NCI-H510A (cell line): ENCODE results near the gene FAM241A.
"Not testable (repeated sequence)": the region's sequence is repeated elsewhere in the genome, so short reads cannot be mapped to it uniquely, and the experiment has no call there.

Source experiments
- DNase-seq: peaks from one replicate; lab custom pipeline; 2025; lab: John Stamatoyannopoulos, UW

Gene FAM241A

GRCh38 chr4:112145326-112145789 is at the start of gene FAM241A:
FAM241A (plus strand) TSS chr4:112145454; CDS start chr4:112145581, 127 bp downstream.
- peak; percentile 52 for DNase-seq

GRCh38 chr4:112098841-112099530 is 46.3 kb upstream of the FAM241A start:
- no peak for DNase-seq

DNA sequence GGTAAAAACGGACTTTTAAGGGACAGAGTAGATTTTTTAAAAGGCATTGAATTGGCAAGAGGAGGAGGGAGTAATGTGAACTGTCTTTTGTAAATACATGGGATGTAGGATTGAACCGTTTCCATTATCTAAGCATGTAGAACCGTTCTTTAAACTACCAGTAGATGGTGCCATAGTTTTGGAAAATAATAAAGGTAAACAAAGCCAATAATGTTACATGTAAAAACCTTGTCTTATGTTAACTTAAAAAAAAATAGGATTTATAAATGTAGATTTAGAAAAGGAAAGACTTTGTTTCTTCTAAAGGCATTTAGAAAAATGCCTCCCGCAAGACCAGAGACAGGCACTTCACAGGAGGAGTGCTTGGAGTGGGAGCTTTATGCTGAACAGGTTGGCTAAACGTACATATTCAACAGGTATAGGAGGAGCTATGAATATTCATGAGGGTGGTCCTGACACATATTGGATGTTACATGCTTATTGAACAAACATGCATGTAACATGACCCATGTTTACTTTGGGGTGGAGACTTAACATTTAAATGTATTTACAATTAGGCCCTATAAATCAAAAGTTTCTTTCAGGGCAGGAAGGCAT is 45.5 kb upstream of the FAM241A start:
- DNase-seq, result no peak

DNA sequence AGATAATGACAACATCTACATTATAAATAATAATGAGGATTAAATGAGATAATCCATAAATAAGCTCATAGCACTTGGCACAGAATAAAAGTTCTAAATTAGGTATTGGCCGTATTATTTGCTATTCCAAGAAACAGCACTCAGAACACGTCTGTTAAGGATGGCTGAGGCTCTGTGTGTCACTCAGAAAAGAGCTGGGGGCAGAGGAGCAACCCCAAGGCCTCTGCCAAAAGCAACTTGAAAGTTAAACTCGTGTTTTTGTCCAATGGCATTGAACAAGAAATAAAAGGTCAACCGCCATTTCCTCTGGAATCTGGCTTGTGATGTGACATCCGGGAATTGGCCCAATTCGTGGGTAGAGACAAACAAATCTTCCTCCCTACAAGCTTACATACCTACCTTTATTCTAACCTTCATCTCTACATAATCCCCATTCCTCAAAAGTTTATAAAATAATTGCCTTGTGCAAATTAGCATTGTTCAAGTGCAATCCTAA is 42.3 kb upstream of the FAM241A start:
- DNase-seq, result no peak

- DNase-seq, result no peak
These were observed 39.9 kb upstream of the FAM241A start for GRCh38 chr4:112105201-112105969.

DNA sequence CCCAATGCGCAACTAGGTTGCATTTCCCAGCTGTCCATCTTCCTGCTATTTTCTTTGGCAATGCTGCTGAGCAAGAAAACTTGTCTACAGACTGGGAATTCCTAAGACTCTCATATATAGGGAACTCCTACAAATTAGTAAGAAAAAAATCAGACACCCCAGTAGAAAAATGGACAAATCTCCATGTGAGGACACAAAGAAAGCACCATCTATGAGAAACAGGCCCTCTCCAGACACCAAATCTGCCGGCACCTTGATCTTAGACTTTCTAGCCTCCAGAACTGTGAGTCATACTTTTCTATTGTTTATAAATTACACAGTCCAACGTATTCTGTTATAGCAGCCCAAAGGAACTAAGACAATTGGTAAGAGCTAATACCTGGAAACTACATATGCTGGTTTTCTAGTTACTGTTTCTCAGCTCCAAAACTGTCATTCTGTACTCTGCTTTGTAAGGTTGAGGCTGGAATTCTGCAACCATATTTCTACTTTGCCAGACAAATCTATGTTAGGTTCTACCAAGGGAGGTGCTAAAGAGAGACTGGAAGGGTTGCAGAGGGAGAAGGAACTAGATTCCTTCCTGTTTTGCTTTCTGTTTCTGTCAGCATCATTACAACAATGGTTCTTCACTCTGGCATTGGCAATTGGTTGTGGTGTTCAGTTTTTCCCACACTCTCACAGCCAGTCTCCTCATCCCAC is 35.7 kb upstream of the FAM241A start:
- no peak for DNase-seq

DNA sequence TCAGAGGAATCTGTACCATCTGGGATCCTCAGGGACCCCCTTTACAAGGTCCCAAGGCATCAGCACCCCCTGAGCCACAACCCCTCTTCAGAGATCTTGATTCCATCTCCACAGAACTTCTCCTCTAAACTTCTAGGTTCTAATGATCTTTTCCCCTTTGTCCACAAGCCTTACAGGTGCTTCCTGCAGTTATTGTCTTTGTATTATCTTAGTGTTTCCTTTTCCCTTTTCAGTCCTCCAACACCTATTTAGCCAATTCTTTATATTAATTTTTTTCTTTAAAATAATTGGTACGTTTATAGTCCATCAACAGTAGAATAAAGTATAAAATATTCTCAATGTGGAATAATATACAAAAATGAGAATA is 35.2 kb upstream of the FAM241A start:
- no peak for DNase-seq

GRCh38 chr4:112111306-112111705 is 33.9 kb upstream of the FAM241A start:
- no peak for DNase-seq

- DNase-seq, result not testable (repeated sequence)
These were observed 33.2 kb upstream of the FAM241A start for GRCh38 chr4:112112095-112112494.

DNA sequence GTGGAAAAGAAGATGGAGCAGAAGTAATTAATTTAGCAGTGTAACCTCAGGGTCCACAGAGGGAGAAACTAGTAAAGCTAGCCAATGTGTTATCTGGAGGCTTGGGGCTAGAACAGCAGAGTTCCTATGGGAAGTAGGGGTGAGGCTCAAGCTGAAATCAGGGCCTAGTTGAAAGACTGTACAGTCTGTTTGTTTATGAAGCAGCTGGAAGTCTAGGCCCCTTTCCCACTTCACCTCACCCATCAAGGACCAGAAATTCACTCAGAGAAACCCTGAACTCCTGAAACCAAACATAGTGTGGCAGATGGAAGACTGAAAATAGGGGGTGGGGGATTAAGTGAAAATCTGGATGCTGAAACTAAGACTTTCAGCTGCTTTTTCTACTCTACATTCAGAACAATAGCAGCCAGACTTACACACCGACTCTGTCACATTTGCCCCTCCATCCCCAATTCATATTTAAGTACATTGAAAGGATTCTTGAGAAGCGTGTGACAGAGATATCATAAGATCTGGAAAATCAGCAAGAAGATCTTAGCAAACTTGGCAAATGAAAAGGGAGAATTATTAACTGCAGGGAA is 32.6 kb upstream of the FAM241A start:
- no peak for DNase-seq

DNA sequence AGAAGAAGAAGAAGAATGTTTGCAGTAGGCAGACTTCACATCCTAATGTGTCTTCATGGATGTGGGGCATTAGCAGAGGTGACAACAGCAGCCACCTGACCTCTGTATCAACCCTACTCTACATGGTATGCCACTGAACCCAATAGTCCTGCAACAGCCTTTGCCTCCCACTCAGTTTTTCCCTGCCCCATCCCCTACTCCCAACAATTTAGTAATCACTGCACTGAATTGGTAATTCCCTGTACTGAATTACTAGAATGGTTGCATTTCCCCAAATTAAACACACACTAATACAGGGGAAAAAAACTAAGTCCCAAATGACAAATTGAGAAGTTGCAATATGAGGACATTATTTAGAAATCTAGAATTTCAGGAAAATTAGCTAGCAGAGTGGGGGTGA is 31.4 kb upstream of the FAM241A start:
- DNase-seq, result no peak

- no peak for DNase-seq
These were observed 30.8 kb upstream of the FAM241A start for GRCh38 chr4:112114452-112114851.

DNA sequence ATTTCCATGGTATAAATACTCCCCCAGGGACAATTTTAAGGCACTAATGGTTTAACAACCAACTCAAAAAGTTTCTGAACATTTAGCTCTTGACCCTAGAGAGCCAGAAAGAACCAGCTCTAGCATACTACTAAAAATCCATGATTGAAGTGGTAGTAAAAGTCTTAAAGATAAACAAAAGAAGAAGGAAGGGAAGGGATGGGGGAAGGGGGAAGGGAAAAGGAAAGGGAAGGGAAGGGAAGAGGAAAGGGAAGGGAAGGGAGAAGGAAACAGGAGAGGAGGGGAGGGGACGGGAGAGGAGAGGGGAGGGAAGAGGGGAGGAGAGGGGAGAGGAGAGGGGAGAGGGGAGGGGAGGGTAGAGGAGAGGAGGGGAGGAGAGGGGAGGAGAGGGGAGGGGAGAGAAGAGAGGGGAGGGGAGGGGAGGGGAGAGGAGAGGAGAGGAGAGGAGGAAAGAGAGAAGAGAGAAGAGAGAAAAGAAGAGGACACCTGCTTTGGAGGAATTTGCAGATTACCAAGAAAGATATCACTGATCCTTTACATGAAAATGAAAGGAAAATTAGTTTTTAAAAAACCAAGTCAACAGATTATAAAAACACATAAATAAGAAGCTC is 26.4 kb upstream of the FAM241A start:
- DNase-seq, result no peak

DNA sequence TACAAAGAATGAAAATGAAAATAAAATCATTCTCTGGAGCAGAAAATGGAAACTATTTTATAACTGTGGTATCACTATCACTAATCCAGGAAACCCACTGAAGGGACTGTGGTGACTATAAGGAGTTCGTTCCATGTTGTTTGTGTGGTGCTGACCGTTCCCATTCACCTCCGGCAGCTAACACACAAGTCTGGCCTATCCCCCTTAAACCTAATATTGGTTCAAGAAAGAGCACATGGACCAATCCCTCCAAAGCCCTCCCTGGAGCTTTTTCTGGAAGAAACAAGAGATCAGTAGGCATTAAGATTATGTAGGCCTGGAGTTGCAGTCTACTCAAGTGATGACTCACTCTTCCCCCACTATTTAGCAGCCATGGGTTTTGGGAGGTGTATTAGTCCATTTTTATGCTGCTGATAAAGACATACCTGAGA is 25.9 kb upstream of the FAM241A start:
- no peak for DNase-seq

- no peak for DNase-seq
These were observed 25.2 kb upstream of the FAM241A start for GRCh38 chr4:112120021-112120420.

DNA sequence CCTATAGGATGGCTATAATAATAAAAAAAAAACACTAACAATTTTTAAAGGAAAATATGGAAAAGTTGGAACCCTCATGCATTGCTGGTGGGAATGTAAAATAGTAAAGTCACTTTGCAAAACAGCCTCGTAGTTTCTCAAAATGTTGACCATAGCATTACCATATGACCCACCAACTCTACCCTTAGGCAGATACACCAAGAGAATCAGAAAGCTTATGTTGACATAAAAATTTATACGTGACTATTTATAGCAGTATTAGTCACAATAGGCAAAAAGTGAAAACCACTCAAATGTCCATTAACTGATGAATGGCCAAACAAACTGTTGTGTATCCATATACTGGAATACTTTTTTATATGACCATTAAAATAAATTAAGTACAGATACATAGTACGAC is 19.8 kb upstream of the FAM241A start:
- DNase-seq, result no peak

GRCh38 chr4:112127048-112127637 is 18.1 kb upstream of the FAM241A start:
- no peak for DNase-seq

DNA sequence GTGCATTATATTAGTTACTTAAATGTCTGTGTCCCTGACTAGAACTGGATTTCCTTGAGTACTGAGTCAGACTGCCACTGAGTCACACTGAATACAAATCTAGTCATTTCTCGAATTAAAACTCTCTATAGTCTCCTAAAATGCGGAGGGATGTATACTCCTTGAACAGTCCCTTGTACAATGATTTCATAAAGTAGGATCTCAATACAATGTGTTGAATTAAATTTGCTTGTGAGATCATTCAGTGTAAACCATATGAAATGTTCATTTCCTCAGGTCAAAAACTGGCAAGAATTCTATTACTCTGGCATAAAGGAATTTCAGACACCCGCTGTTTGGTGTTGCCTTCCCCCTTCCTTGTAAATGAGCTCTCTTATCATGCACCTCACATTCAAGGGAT is 17.5 kb upstream of the FAM241A start:
- DNase-seq, result no peak

DNA sequence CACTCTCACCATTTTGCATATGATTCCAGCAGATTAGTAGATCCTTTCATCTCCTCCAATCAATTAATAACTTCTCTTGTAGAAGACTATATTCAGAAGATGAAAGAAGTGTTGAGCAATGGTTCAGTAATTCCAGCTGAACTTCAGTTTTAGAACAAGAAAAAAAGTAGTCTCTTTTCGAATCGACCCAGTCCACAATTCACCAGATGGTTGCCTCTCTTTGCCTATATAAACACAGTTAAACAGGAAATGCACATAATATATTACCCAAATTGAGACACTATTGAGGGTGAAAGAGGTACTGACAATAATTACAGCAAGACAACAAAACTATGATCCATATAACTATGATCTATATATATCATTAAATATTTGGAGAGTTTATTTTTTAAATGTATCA is 16.8 kb upstream of the FAM241A start:
- no peak for DNase-seq

DNA sequence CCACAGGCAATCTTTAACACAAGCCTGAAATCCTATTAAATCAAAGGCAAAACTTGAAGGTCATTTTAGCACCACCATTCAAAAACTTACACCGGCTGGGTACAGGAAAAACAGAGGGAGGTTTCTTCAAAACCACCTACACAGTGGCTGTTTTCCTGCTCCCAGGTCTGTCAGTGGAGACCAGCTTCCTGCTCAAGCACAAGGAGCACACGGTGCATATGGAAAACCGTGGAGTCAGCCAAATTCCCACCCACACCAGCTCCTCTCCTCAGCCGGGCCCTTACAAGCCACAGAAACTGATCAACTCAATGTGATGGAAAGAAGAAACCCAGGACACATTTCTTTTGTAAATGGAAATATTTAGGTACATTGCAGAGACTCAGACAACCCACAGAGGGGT is 14.3 kb upstream of the FAM241A start:
- DNase-seq, result no peak

- DNase-seq, result no peak
These were observed 8.7 kb upstream of the FAM241A start for GRCh38 chr4:112136551-112136950.
